Measurements from ENCODE around the gene GPR162. TPM values are rescaled to one million over a fixed set of nuclear protein-coding genes. Genes with fewer than 3 reads are reported as not detected.

The GPR162 gene
- total and polyA plus RNA-seq, 2 of the 4 experiments (the other 2 are of a cell fraction), result 2.9 to 6.0 TPM

DNA sequence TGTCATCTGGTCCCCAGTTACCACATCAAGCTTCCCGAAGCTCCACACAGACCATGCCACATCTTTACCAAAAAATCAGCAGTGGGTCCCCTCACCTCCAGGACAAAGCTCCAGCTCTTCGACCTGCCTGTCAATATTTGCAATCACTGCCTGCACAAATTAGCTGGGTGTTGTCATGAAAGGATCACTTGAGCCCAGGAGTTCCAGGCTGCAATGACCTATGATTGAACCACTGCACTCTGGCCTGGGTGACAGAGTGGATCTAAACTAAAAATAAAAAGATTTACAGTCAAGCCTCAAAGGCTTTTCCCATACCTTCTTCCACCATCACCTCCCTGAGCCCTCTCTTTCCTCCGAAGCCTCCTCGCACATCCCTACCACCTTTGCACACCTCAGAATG lies 25.0 kb upstream of the GPR162 start:
- H2BK120ac ChIP-seq (ENCODE audit: low read depth, low read length), result no peak overlapping the region
- H4K8ac ChIP-seq (ENCODE audit: low read depth in 2 of 2, low read length in 2 of 2), result no peak overlapping the region
- H2AK5ac ChIP-seq (ENCODE audit: low read depth, low read length), result no peak overlapping the region
- dilution Hi-C loops (cut with HindIII; ENCODE audit: low sequenced_read_pairs, unreplicated experiment) (no loop called here), in situ Hi-C loops (cut with MboI; ENCODE audit: low sequenced_read_pairs) (no loop called here), intact Hi-C loops (cut with micrococcal nuclease) (no loop called here)
- no peak overlapping the region for H2AK9ac ChIP-seq (replicated peaks; ENCODE audit: low read depth, low read length, poor library complexity)
- no peak overlapping the region for H2AFZ ChIP-seq (replicated peaks; ENCODE audit: low read length, poor library complexity)
- no peak overlapping the region for H3K4me3 ChIP-seq (ENCODE audit: insufficient read depth, low read depth, low read length)
- no TSS peak for BruUV-seq (replicated peaks)
- no peak overlapping the region for H3K56ac ChIP-seq (ENCODE audit: extremely low read depth, insufficient read depth, low read length)
- H3K9me1 ChIP-seq (ENCODE audit: insufficient read depth, low read length), result no peaks in the 10 kb centered on the region
- DNase-seq (no peak), ATAC-seq (ENCODE audit: low read depth) (no peak)
- ChIA-PET POLR2A (ENCODE audit: unreplicated experiment) (no interaction called here), CTCF (no interaction called here)
- no peak overlapping the region for H3K14ac ChIP-seq (replicated peaks; ENCODE audit: low read depth, low read length)
- no peaks in the 10 kb centered on the region for H3K9me3 ChIP-seq (ENCODE audit: control insufficient read depth, insufficient read depth, low read length)
- H3K36me3 ChIP-seq (ENCODE audit: control insufficient read depth, insufficient read depth, low read length), result 0 out of 2 replicates have a peak, but pooled peaks cover 2% of the 10 kb centered on the region
- H4K91ac ChIP-seq (ENCODE audit: insufficient read depth, low read depth, low read length), result no peak overlapping the region
- no peak overlapping the region for H4K5ac ChIP-seq (ENCODE audit: low read depth, low read length)
- no peak overlapping the region for H3K4ac ChIP-seq (ENCODE audit: low read depth, low read length)
- peaks cover 0 to 10% of the 10 kb centered on the region in 2 experiments; a peak in 2 of 4 replicates for H3K79me1 ChIP-seq (ENCODE audit: low read depth in 1 of 2, low read length in 2 of 2)
- no peak overlapping the region for H2BK15ac ChIP-seq (ENCODE audit: low read depth, low read length)
- H3K4me1 ChIP-seq (ENCODE audit: control insufficient read depth, insufficient read depth, low read length), result peaks cover 11% of the 10 kb centered on the region; the same call in 1 of the 2 replicates
- no peaks in the 10 kb centered on the region for H4K20me1 ChIP-seq (ENCODE audit: insufficient read depth, low read length)
- no peak for TF ChIP-seq CHD1 (IDR thresholded peaks at IDR 0.05; ENCODE audit: low read depth, low read length)
- H2BK20ac ChIP-seq (ENCODE audit: low read depth, low read length), result no peak overlapping the region
- H3K9ac ChIP-seq (ENCODE audit: low read depth, low read length), result no peak overlapping the region
- no peaks in the 10 kb centered on the region for H3K27me3 ChIP-seq (ENCODE audit: control insufficient read depth, insufficient read depth, low read length)
- no peak overlapping the region for H3K18ac ChIP-seq (ENCODE audit: low read depth, low read length)
- no peak overlapping the region for H2BK5ac ChIP-seq (ENCODE audit: low read depth, low read length, poor library complexity, severe bottlenecking)
- no peak overlapping the region for H3K27ac ChIP-seq (ENCODE audit: insufficient read depth, low read length)
- no CpG with 5 or more reads among the region's 4 CpGs for WGBS, 2 experiments (ENCODE audit: extremely low coverage in 2 of 2, insufficient read length in 1 of 2)
- H3K23ac ChIP-seq (ENCODE audit: low read depth, low read length), result no peak overlapping the region
- H3K4me2 ChIP-seq (ENCODE audit: low read depth, low read length), result no peak overlapping the region

Data from IMR-90 (cell line).